OCI-LY7 (cell line): ENCODE measurements around the gene RPH3AL.
"Not testable (repeated sequence)": the region's sequence is repeated elsewhere in the genome, so short reads cannot be mapped to it uniquely, and the experiment has no call there.

ENCODE experiments used
- CTCF ChIP-seq: fragments of 200-600 bp; sonication (generic); conservative IDR thresholded peaks from 2 replicates; pipeline ENCODE4 v1.5.1; 2014; ENCODE audit warnings: mild to moderate bottlenecking, antibody characterized with exemption, low read length, moderate library complexity, mixed read lengths
- EZH2phosphoT487 ChIP-seq: fragments of 200-600 bp; sonication (generic); IDR thresholded peaks from 2 replicates; pipeline ENCODE4 v1.6.1; 2018; ENCODE audit warnings: low read depth, borderline replicate concordance, mild to moderate bottlenecking, mixed run types, antibody characterized with exemption, low read length, moderate library complexity, mixed read lengths

- TF ChIP-seq CTCF, EZH2phosphoT487: not testable (repeated sequence)
Observed at GRCh38 chr17:271928-272623, 80.5 kb downstream of the RPH3AL start.
